HEK293T (cell line): ENCODE measurements around the gene NPIPB6.

Experiments used
- CTCF ChIA-PET: fragments of 350-600 bp; formaldehyde crosslinking; extraction: SDS; loops from one replicate; lab custom pipeline; 2021; ENCODE audit warnings: antibody characterized with exemption, inconsistent platforms; lab: Yijun Ruan, JAX
- POLR2A ChIA-PET: fragments of 350-600 bp; formaldehyde crosslinking; extraction: SDS; loops from one replicate; lab custom pipeline; 2020; ENCODE audit warnings: antibody characterized with exemption, inconsistent platforms; lab: Yijun Ruan, JAX
- DNase-seq: peaks from one replicate; pipeline ENCODE4 v3.0.0; 2012; ENCODE audit warnings: mixed read lengths; ENCODE audit errors: extremely low spot score
- ARNT ChIP-seq: fragments of 450-650 bp; IDR thresholded peaks from 2 replicates; pipeline ENCODE4 v1.6.1; 2017; ENCODE audit warnings: mild to moderate bottlenecking
- BHLHE40 ChIP-seq: fragments of 450-650 bp; IDR thresholded peaks from 2 replicates; pipeline ENCODE4 v1.6.1; 2016; ENCODE audit warnings: mild to moderate bottlenecking, moderate library complexity, borderline replicate concordance
- CTBP1 ChIP-seq: fragments of 450-650 bp; IDR thresholded peaks from 2 replicates; pipeline ENCODE4 v1.6.1; 2016; ENCODE audit warnings: borderline replicate concordance
- ELF4 ChIP-seq: fragments of 450-650 bp; IDR thresholded peaks from 2 replicates; pipeline ENCODE4 v1.6.1; 2017; ENCODE audit warnings: antibody characterized with exemption
- FOXA1 ChIP-seq: fragments of 450-650 bp; IDR thresholded peaks from 2 replicates; pipeline ENCODE4 v1.6.1; 2016; ENCODE audit warnings: mild to moderate bottlenecking
- FOXK2 ChIP-seq: fragments of 450-650 bp; IDR thresholded peaks from 2 replicates; pipeline ENCODE4 v1.6.1; 2016; ENCODE audit warnings: mild to moderate bottlenecking
- FOXM1 ChIP-seq: fragments of 450-650 bp; IDR thresholded peaks from 2 replicates; pipeline ENCODE4 v1.6.1; 2017; ENCODE audit warnings: mild to moderate bottlenecking, borderline replicate concordance
- HDGF ChIP-seq: fragments of 450-650 bp; IDR thresholded peaks from 2 replicates; pipeline ENCODE4 v1.6.1; 2017; ENCODE audit warnings: antibody characterized with exemption, borderline replicate concordance
- L3MBTL2 ChIP-seq: fragments of 450-650 bp; conservative IDR thresholded peaks from 2 replicates; pipeline ENCODE4 v1.6.1; 2016; ENCODE audit warnings: mild to moderate bottlenecking
- LEF1 ChIP-seq: fragments of 450-650 bp; IDR thresholded peaks from 2 replicates; pipeline ENCODE4 v1.6.1; 2017; ENCODE audit warnings: mild to moderate bottlenecking, borderline replicate concordance
- NFRKB ChIP-seq: fragments of 450-650 bp; IDR thresholded peaks from 2 replicates; pipeline ENCODE4 v1.6.1; 2016; ENCODE audit warnings: mild to moderate bottlenecking, moderate library complexity
- PKNOX1 ChIP-seq: fragments of 450-650 bp; IDR thresholded peaks from 2 replicates; pipeline ENCODE4 v1.6.1; 2016
- SP1 ChIP-seq: fragments of 450-650 bp; IDR thresholded peaks from 2 replicates; pipeline ENCODE4 v1.6.1; 2017
- SUZ12 ChIP-seq: fragments of 450-650 bp; IDR thresholded peaks from 2 replicates; pipeline ENCODE4 v1.6.1; 2016; ENCODE audit warnings: mild to moderate bottlenecking
- TARDBP ChIP-seq: fragments of 450-650 bp; IDR thresholded peaks from 2 replicates; pipeline ENCODE4 v1.6.1; 2016
- ZNF384 ChIP-seq: fragments of 450-650 bp; IDR thresholded peaks from 2 replicates; pipeline ENCODE4 v1.6.1; 2016

Gene NPIPB6

GRCh38 chr16:28312327-28312726, 51.0 kb downstream of the NPIPB6 start:
- POLR2A ChIA-PET: interaction anchor here (1.2 kb wide), 1 partner anchor 20 kb away, joined by 3 read pairs; the partner anchor contains the start of gene SBK1
- CTCF ChIA-PET: interaction anchor here (1.1 kb wide), 1 partner anchor 9 kb away, joined by 3 read pairs; no protein-coding TSS in a partner anchor

GRCh38 chr16:28311913-28312312, 51.4 kb downstream of the NPIPB6 start:
- TF ChIP-seq TARDBP (no peak), ARNT (no peak), CTBP1 (no peak), L3MBTL2 (no peak), FOXK2 (no peak), SUZ12 (no peak), BHLHE40 (no peak), SP1 (no peak), HDGF (no peak), ZNF384 (no peak), FOXM1 (no peak), PKNOX1 (no peak), FOXA1 (no peak)
- no peak for DNase-seq
- CTCF ChIA-PET: no interaction called here
- POLR2A ChIA-PET: interaction anchor here (1.2 kb wide), 1 partner anchor 20 kb away, joined by 3 read pairs; the partner anchor contains the start of gene SBK1

More at GRCh38 chr16:28312327-28312726, 51.0 kb downstream of the NPIPB6 start:
- no peak for DNase-seq
- no peak for TF ChIP-seq LEF1
- TF ChIP-seq NFRKB: no peak
- TF ChIP-seq CTBP1: no peak
- TF ChIP-seq TARDBP: no peak
- TF ChIP-seq FOXM1: no peak
- no peak for TF ChIP-seq ZNF384
- no peak for TF ChIP-seq L3MBTL2
- TF ChIP-seq ARNT: no peak
- no peak for TF ChIP-seq HDGF
- TF ChIP-seq SUZ12: no peak
- no peak for TF ChIP-seq FOXK2
- TF ChIP-seq SP1: no peak
- TF ChIP-seq FOXA1: no peak
- no peak for TF ChIP-seq PKNOX1

- no peak for DNase-seq
- no peak for TF ChIP-seq SUZ12
- no peak for TF ChIP-seq ELF4
- TF ChIP-seq HDGF: no peak
- no peak for TF ChIP-seq ARNT
- no peak for TF ChIP-seq PKNOX1
- POLR2A ChIA-PET: interaction anchor here (1.0 kb wide), 1 partner anchor 19 kb away, joined by 3 read pairs; the partner anchor contains the start of gene SBK1
- CTCF ChIA-PET: no interaction called here
These were observed 51.9 kb downstream of the NPIPB6 start for GRCh38 chr16:28311413-28311812.

- no peak for DNase-seq
- no peak for TF ChIP-seq ELF4
- no peak for TF ChIP-seq NFRKB
- TF ChIP-seq TARDBP: no peak
- no peak for TF ChIP-seq SUZ12
- no peak for TF ChIP-seq CTBP1
- TF ChIP-seq FOXM1: no peak
- no peak for TF ChIP-seq BHLHE40
- no peak for TF ChIP-seq LEF1
- no peak for TF ChIP-seq FOXA1
- TF ChIP-seq PKNOX1: no peak
- TF ChIP-seq L3MBTL2: no peak
- TF ChIP-seq FOXK2: no peak
- TF ChIP-seq SP1: no peak
- ChIA-PET CTCF (no interaction called here), POLR2A (interaction anchor here (1.0 kb wide), 1 partner anchor 19 kb away, joined by 3 read pairs; the partner anchor contains the start of gene SBK1)
These were observed 52.5 kb downstream of the NPIPB6 start for GRCh38 chr16:28310796-28311195.

GRCh38 chr16:28309811-28310311, 53.4 kb downstream of the NPIPB6 start:
- CTCF ChIA-PET: no interaction called here
- TF ChIP-seq CTBP1 (no peak), ARNT (no peak), PKNOX1 (no peak), SP1 (no peak), FOXK2 (no peak), LEF1 (no peak)
- DNase-seq: no peak
- POLR2A ChIA-PET: no interaction called here
